H1 (cell line): ENCODE measurements around the gene CFAP91. TPM values are rescaled to one million over a fixed set of nuclear protein-coding genes. Genes with fewer than 3 reads are reported as not detected.

Source experiments
- CHD7 ChIP-seq: fragments of 300-600 bp; sonication (generic); IDR thresholded peaks from 2 replicates; pipeline ENCODE4 v1.7.1; 2012; ENCODE audit warnings: low read length, moderate library complexity, mild to moderate bottlenecking, inconsistent platforms; ENCODE audit not compliant: insufficient replicate concordance
- SRF ChIP-seq: IDR thresholded peaks from 2 replicates; pipeline ENCODE4 v1.6.1; 2011; ENCODE audit warnings: mild to moderate bottlenecking, low read depth, low read length, moderate library complexity
- USF2 ChIP-seq: IDR thresholded peaks from 2 replicates; pipeline ENCODE4 v1.6.1; 2011; ENCODE audit warnings: low read length, improper control_type of control experiment
- polyA plus RNA-seq, 7 experiments: library from polyadenylated mRNA; depleted of rRNA in 3 of 7; stranded (reverse) in 5 of 7; unstranded in 2 of 7; fragments of >200 nt in 5 of 7; fragments of 200-250 nt in 2 of 7; gene quantifications; 1 replicate in 5 of 7; 2 replicates in 1 of 7; 4 replicates in 1 of 7; pipeline versions ENCODE4 v1.2.1 to v1.2.3, GENCODE V29; 2011 to 2013; ENCODE audit warnings: missing spikeins in 2 of 7, mixed read lengths in 2 of 7
- total RNA-seq: library from RNA; stranded (reverse); fragmentation: NEBNext Ultra II Directional; extraction: Animal tissue kit (Norgen Biotek cat#: 25700); gene quantifications from 2 replicates; pipeline ENCODE4 v1.2.1, GENCODE V29; 2021

The CFAP91 gene
- total and polyA plus RNA-seq, 2 of the 8 experiments (the other 6 are each of a cell fraction or from before 2014, with no cell fraction given), result 5.4 to 7.4 TPM

- TF ChIP-seq CHD7, result no peak
- no peak for TF ChIP-seq SRF
- no peak for TF ChIP-seq USF2
- TF ChIP-seq, all 59 proteins: peak for 0
These were observed 35.9 kb downstream of the CFAP91 start (continued) for GRCh38 chr3:119738741-119739140.
